ENCODE data around the gene ZNF691.

DNA sequence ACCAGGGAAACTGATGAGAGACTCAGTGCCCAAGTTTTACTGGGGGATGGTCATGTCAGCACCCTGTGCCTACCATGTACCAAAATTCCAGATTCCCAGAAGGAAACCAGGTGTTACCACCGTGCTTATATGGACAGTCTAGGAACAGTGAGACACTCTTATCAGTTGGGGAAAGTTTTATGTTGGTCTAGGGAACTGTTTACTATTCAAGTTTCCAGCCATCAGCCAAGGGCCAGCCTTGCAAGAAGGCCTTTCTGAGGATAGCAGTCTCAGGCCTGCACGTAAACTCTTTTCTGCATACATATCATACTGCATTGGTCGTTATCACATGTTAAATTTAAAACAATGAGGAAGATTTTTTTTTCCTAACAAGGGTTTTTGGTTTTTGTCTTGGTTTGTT, 49.0 kb upstream of the ZNF691 start:
- TF ChIP-seq GATA2 (IDR thresholded peaks at IDR 0.05; ENCODE audit: low read depth, low read length) (no peak), GATA3 (IDR thresholded peaks at IDR 0.05; ENCODE audit: low read depth, low read length) (no peak)

Measured in SH-SY5Y (cell line).